ENCODE measurements around the gene LMF1.

The LMF1 gene

DNA sequence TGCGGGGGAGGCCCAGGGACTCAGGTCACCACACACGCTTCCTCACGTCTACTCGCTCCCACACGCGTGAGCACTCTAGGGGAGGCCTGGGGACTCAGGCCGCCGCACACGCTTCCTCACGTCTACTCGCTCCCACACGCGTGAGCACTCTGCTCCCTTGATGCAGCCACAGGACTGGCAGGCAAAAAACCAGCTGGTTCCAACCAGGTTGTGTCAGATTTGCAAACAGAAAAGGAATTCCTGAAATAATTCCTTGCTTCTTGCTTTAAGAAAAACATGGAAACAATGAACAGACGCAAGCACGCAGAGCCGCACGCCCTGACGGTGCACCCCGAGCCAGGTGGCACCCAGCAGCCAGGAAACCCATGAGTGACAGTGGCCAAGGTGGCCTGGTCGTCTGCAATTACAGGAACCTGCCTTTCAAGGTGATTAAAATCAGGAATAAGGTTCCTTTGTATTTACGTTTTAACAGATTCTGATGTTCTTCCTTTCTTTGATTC lies 37.9 kb downstream of the LMF1 start:
- FAIRE-seq (no peak), DNase-seq (ENCODE audit: insufficient read length, low spot score) (no peak)

GRCh38 chr16:931626-932500 lies 38.9 kb downstream of the LMF1 start:
- DNase-seq (ENCODE audit: insufficient read length, low spot score) (no peak), FAIRE-seq (no peak)

DNA sequence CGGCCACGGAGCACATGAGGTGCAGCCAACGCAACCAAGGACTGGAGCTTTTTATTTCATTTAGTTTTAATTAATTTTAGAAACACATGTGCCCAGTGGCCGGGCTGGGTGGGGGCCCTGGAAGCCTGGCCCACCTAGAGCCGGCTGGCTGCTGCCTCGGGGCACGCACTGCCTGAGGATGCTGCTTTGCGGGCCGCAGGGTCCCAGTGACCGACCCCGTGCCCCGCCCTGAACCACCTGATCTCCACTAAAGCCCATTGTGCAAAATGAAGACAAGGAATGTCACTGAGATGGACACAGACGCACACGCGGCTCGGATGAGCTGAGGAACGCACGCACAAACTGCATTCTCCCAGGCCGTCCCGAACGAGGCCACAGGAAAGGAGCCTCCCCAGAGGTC lies 39.6 kb downstream of the LMF1 start:
- no peak for DNase-seq (ENCODE audit: insufficient read length, low spot score)
- FAIRE-seq, result no peak

- DNase-seq (ENCODE audit: insufficient read length, low spot score), result no peak
- no peak for FAIRE-seq
These were observed 40.3 kb downstream of the LMF1 start for GRCh38 chr16:930511-930910.

DNA sequence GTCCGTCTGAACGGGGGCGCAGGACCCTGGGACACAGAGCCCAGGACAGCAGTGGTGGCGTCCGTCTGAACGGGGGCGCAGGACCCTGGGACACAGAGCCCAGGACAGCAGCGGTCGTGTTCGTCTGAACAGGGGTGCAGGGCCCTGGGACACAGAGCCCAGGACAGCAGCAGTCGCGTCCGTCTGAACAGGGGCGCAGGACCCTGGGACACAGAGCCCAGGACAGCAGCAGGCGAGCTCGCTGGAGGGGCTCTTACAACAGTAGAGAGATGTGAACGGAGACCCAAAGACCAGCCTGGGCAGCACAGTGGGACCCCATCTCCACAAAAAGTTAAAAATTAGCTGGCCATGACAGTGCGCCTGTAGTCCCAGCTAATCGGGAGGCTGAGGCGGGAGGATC lies 40.7 kb downstream of the LMF1 start:
- FAIRE-seq, result no peak
- no peak for DNase-seq (ENCODE audit: insufficient read length, low spot score)

DNA sequence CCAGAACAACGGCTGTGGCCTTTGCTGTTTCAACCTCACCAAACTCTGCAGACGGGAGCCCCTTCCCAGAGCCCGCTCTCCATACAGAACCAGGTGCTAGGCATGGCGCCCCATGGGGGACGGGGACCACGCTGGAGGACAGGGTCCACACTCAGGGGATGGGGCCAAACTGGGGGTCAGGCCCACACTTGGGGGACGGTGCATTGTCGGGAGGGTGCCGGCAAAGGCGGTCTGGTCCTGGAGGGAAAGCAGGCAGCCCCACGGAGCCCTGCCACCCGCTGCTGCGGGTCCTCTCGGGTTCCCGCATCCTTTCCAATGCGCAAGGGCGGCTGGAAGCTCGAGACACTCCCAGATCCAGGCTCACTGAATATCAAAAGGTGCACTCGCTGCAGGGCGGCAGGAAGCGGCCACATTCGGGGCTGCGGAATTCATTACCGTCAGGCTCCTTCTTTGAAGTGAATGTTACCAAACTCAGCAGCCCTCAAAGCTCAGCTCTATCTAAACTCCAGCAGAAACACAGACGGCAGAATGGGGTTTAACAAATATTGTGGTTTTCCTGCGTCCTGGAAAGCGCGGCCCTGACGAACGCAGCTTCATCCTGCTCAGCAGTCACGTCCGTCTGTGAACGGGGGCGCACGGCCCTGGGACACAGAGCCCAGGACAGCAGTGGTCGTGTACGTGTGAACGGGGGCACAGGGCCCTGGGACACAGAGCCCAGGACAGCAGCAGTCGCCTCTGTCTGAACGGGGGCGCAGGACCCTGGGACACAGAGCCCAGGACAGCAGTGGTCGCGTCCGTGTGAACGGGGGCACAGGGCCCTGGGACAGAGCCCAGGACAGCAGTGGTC lies 41.3 kb downstream of the LMF1 start:
- DNase-seq (ENCODE audit: insufficient read length, low spot score), result no peak
- FAIRE-seq, result no peak

GRCh38 chr16:928526-928925 lies 42.3 kb downstream of the LMF1 start:
- no peak for DNase-seq (ENCODE audit: insufficient read length, low spot score)
- no peak for FAIRE-seq

GRCh38 chr16:927931-928330 lies 42.9 kb downstream of the LMF1 start:
- DNase-seq (ENCODE audit: insufficient read length, low spot score), result no peak
- FAIRE-seq, result no peak

DNA sequence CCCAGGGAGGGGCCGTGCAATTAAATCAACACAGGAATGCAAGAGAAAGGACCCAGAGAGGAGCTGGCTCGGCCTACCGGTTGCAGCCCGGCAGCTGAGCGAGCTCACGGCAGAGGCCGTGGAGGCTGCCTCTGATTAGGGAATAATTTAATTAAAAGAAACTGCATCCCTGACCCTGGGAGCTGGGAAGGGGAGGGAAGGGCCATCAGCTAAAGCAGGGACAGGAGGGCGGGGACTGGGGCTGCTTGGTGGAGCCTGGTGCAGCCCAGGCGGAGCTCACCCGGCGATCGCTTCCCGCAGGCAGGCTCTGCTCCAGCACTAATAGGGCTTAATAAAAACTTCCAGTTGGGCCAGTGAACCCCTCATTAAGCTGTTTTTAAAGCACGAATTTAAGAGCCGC lies 43.4 kb downstream of the LMF1 start:
- FAIRE-seq (no peak), DNase-seq (ENCODE audit: insufficient read length, low spot score) (no peak)

- DNase-seq (ENCODE audit: insufficient read length, low spot score) (no peak), FAIRE-seq (no peak)
These were observed 44.1 kb downstream of the LMF1 start for GRCh38 chr16:926715-927114.

GRCh38 chr16:924806-925205 lies 46.0 kb downstream of the LMF1 start:
- no peak for DNase-seq (ENCODE audit: insufficient read length, low spot score)
- FAIRE-seq, result no peak

- DNase-seq (ENCODE audit: insufficient read length, low spot score) (no peak), FAIRE-seq (no peak)
These were observed 46.7 kb downstream of the LMF1 start for GRCh38 chr16:924063-924462.

DNA sequence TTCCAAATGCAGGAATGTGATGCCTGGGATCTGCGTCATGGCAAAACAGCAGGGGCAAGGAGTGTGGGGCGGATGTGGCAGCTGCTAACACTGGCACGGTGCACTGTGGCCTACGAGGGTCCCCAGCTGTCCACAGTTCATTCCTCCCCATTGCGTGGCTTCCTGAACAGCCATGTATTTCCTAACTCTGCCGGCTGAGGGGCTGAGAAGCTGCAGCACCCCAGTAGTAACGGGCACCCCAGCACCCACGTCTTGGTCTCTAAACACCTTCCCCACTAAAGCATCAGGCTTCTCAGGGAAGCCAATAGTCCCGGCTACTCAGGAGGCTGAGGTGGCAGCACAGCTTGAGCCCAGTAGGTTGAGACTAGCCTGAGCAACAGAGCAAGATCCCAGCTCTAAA lies 47.6 kb downstream of the LMF1 start:
- FAIRE-seq, result no peak

GRCh38 chr16:922051-922450 lies 48.7 kb downstream of the LMF1 start:
- FAIRE-seq (no peak), DNase-seq (ENCODE audit: insufficient read length, low spot score) (no peak)

More for the DNA sequence above, 47.6 kb downstream of the LMF1 start:
- no peak for DNase-seq (ENCODE audit: insufficient read length, low spot score)

GRCh38 chr16:921321-921905 lies 49.4 kb downstream of the LMF1 start:
- DNase-seq (ENCODE audit: insufficient read length, low spot score), result no peak
- no peak for FAIRE-seq

DNA sequence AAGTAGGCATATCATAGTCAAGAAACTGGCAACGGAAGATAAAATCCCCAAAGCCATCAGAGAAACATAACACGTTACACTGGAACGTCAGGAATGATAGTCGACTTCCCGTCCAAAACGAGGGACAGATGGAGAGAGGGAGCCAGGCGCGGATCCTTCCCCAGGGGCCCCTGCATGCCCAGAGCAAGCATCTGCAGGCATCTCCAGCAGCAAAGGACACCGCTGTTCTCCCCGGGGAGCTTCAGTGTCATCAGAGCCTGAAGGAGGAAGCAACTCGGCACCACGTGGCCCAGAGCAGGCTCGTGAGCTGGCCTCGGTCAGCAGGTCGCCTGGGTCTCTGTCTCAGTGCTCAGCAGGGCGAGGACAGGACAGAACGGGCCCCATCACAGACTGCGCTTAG lies 50.1 kb downstream of the LMF1 start:
- no peak for FAIRE-seq
- no peak for DNase-seq (ENCODE audit: insufficient read length, low spot score)

- no peak for DNase-seq (ENCODE audit: insufficient read length, low spot score)
- FAIRE-seq, result no peak
These were observed 50.6 kb downstream of the LMF1 start for GRCh38 chr16:920051-920681.

DNA sequence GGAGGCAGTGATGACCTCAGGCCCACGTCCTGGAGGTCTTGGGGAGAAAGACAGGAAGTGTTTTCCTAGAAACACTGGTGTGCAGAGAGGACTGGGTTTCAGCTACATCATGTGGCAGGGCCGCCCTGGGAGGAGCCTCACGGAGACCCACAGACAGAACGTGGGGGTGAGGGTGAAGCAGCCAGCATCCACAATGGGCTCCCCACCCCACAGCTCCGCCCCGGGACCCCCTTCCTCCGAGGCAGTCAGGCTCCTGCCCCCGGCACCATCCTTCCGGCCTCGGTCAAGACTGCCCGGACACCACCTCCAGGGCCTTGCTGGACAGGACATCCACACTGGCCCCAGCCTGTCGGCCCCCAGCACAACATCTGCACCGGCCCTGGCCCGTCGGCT lies 51.1 kb downstream of the LMF1 start:
- FAIRE-seq (no peak), DNase-seq (ENCODE audit: insufficient read length, low spot score) (no peak)

- no peak for FAIRE-seq
- DNase-seq (ENCODE audit: insufficient read length, low spot score), result no peak
These were observed 51.8 kb downstream of the LMF1 start for GRCh38 chr16:918741-919657.

GRCh38 chr16:918068-918467 lies 52.7 kb downstream of the LMF1 start:
- DNase-seq (ENCODE audit: insufficient read length, low spot score) (no peak), FAIRE-seq (no peak)

All from GM19239 (cell line).